NB4 (cell line): ENCODE results near the gene CCNC.

Source experiments
- DNase-seq: peaks from one replicate; pipeline ENCODE4 v3.0.0; 2010; ENCODE audit warnings: low read depth
- H3K4me3 ChIP-seq: one replicate; pipeline ENCODE4 v1.5.1; 2011; ENCODE audit warnings: mild to moderate bottlenecking, low read depth, low read length, moderate library complexity
- MYC ChIP-seq: IDR thresholded peaks from 2 replicates; pipeline ENCODE4 v1.6.1; 2011; ENCODE audit warnings: low read depth, low read length
- POLR2A ChIP-seq: IDR thresholded peaks from 2 replicates; pipeline ENCODE4 v1.6.1; 2011; ENCODE audit warnings: mild to moderate bottlenecking; ENCODE audit not compliant: insufficient read length; ENCODE audit errors: extremely low read depth
- TF ChIP-seq, protein P1 (sequence below): IDR thresholded peaks from one replicate; pipeline ENCODE4 v1.5.1; 2012; ENCODE audit warnings: low read depth, low read length
- TF ChIP-seq, protein P2 (sequence below): IDR thresholded peaks from 2 replicates; pipeline ENCODE4 v1.6.1; 2011; ENCODE audit warnings: low read depth, low read length

Gene CCNC

DNA sequence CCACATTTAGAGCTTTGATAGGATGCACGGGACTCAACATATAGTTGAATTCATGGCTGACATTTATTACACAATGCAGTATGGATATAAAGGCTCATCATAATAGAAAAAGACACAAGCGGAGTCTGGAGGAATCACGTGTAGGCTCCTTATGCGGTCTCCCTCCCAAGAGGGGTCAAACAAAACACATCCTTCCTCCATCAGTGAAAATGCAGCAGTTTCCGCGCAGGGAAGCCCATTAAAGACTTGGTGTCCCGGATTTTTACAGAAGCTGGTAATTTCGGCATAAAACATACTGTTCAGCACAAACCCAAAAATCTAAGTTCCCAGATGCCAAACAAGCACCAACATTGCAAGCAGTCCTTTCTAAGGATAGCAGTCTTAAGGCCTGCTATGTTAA lies 54.4 kb downstream of the CCNC start:
- TF ChIP-seq, protein P1, sequence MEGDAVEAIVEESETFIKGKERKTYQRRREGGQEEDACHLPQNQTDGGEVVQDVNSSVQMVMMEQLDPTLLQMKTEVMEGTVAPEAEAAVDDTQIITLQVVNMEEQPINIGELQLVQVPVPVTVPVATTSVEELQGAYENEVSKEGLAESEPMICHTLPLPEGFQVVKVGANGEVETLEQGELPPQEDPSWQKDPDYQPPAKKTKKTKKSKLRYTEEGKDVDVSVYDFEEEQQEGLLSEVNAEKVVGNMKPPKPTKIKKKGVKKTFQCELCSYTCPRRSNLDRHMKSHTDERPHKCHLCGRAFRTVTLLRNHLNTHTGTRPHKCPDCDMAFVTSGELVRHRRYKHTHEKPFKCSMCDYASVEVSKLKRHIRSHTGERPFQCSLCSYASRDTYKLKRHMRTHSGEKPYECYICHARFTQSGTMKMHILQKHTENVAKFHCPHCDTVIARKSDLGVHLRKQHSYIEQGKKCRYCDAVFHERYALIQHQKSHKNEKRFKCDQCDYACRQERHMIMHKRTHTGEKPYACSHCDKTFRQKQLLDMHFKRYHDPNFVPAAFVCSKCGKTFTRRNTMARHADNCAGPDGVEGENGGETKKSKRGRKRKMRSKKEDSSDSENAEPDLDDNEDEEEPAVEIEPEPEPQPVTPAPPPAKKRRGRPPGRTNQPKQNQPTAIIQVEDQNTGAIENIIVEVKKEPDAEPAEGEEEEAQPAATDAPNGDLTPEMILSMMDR: no peak
- TF ChIP-seq, protein P2, sequence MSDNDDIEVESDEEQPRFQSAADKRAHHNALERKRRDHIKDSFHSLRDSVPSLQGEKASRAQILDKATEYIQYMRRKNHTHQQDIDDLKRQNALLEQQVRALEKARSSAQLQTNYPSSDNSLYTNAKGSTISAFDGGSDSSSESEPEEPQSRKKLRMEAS: peak; percentile 70
- peak overlapping the region; percentile 83 for H3K4me3 ChIP-seq
- peak; percentile 55 for DNase-seq

GRCh38 chr6:99512033-99512432 lies 56.4 kb downstream of the CCNC start:
- peak; percentile 72 for DNase-seq
- TF ChIP-seq MYC (no peak), POLR2A (no peak)
- TF ChIP-seq, protein P2: no peak
- TF ChIP-seq, protein P1: no peak
- H3K4me3 ChIP-seq: no peak overlapping the region

DNA sequence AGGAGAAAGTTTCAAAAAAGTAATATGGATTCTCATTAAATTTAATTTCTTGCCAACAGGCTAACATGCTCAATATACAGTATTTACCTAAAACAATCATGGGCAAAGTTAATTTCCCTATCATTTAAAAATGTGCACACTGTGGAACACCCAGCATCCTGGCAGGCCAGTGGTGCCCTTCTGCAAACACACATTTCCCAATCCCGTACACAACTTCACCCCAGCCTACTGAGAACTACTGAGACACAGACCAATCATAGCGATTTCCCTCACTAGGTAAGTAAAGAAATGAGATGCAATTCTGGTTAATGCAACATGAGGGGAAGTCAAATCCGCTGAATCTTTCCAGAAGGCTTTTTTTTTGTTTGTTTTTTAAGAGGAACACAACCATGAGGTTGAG lies 60.8 kb downstream of the CCNC start:
- TF ChIP-seq POLR2A: no peak
- no peak for TF ChIP-seq MYC
- TF ChIP-seq, protein P2: no peak
- TF ChIP-seq, protein P1: no peak
- no peak for DNase-seq
- no peak overlapping the region for H3K4me3 ChIP-seq

DNA sequence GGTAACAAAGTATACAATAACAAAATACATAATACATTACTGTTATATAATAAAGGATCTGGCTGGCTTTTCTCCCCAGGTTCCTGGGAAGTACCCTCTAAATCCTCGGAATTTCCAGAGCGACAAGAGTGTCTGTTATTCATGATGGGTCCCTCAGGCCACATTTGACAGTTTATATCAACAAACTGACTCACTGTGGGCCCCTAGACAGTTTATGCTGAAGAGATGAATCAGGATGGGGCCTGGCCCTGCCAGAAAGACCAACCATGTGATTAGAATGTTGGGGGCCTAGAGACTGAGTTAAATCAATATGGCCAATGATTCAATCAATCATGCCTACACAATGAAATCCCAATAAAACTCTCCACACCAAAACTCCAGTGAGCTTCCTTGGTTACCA lies 66.7 kb downstream of the CCNC start:
- DNase-seq: no peak
- H3K4me3 ChIP-seq: no peak overlapping the region
- TF ChIP-seq, protein P1: no peak
- no peak for TF ChIP-seq MYC
- no peak for TF ChIP-seq POLR2A
- TF ChIP-seq, protein P2: no peak

DNA sequence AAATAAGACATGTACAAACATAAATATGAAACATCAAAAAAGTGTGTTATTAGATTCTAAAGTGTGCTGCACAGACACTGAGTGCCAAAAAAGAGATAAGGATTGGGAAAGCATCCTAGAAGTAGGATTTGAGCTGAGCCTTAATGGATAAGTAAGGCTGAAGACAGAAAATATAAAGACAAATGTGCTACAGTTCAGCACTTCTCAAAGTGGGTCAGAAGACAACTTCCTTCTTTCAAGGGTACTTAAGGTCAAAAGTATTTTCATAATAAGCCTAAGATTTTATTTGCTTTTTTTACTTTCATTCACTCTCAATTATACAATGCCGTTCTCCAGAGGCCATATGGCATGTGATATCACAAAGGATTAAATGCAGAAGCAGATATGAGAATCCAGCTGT lies 70.0 kb downstream of the CCNC start:
- DNase-seq: no peak
- no peak overlapping the region for H3K4me3 ChIP-seq
- TF ChIP-seq, protein P1: no peak
- TF ChIP-seq POLR2A: no peak
- TF ChIP-seq, protein P2: no peak
- no peak for TF ChIP-seq MYC

- TF ChIP-seq MYC: no peak
- TF ChIP-seq, protein P1: no peak
- TF ChIP-seq, protein P2: no peak
- no peak for TF ChIP-seq POLR2A
- H3K4me3 ChIP-seq: no peak overlapping the region
- no peak for DNase-seq
Observed at GRCh38 chr6:99495466-99495865, 73.0 kb downstream of the CCNC start.
